ENCODE measurements around the gene RASGEF1C.

The RASGEF1C gene

DNA sequence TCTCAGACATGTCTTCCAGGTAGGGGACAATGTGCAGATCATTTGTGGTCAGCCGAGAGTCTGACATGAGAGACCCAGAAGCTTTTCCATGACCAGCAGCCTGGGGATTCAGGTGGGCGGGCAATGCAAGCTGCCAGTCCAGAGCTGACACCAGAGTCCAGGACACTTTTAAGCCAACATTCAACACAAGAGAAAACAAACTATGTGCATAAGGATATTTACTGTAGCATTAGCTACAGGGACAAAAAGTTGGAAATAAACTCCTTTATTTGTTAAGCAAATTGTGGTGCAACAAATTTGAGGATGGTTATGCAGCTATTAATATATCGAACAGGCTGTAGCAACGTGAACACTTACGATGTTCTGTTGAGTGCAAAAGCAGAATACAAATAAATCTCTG is 127.5 kb downstream of the RASGEF1C start:
- no peaks in the 10 kb centered on the region for H3K9me3 Mint-ChIP-seq
- ATAC-seq (replicated peaks): no peak
- peaks cover 4 to 5% of the 10 kb centered on the region in 2 donors for H3K4me1 Mint-ChIP-seq (ENCODE audit: low read depth in 2 of 2)
- no peak for DNase-seq
- no peak overlapping the region for H3K4me3 Mint-ChIP-seq
- H3K27ac Mint-ChIP-seq: no peak overlapping the region
- peaks cover 46 to 77% of the 10 kb centered on the region in 2 donors for H3K27me3 Mint-ChIP-seq
- H3K36me3 Mint-ChIP-seq (ENCODE audit: insufficient read depth): no peaks in the 10 kb centered on the region

DNA sequence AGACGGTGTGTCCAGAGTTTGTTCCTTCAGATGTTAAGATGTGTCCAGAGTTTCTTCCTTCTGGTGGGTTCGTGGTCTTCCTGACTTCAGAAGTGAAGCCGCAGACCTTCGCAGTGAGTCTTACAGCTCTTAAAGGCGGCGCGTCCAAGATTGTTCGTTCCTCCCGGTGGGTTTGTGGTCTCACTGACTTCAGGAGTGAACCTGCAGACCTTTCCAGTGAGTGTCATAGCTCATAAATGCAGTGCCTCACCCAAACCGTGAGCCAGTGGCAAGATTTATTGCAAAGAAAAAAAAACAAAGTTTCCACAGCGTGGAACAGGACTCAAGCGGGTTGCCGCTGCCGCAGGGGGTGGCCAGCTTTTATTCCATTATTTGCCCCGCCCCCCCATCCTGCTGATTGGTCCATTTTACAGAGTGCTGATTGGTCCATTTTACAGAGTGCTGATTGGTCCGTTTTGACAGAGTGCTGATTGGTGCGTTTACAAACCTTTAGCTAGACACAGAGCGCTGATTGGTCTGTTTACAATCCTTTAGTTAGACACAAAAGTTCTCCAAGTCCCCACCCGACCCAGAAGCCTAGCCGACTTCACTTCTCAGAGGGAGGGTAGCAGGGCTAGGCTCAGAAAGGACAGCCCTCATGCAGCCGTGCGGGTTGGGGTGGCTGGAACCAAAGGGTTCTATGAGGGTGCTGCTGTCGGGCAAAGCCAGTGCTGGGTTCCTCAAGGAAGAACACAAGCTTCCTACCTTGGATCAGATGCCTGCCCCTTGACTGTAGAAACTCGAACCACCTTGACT is 128.3 kb downstream of the RASGEF1C start:
- Mint-ChIP-seq H3K27ac (no peak overlapping the region), H3K4me1 (ENCODE audit: low read depth in 2 of 2) (peaks cover 1 to 2% of the 10 kb centered on the region in 2 donors), H3K9me3 (no peaks in the 10 kb centered on the region), H3K36me3 (ENCODE audit: insufficient read depth) (no peaks in the 10 kb centered on the region), H3K4me3 (peak overlapping the region; percentile 15 to 59), H3K27me3 (peaks cover 46 to 78% of the 10 kb centered on the region in 2 donors)
- ATAC-seq (replicated peaks): peak; percentile 46
- DNase-seq: peak in 2 of 3 experiments; percentile 20 to 22

DNA sequence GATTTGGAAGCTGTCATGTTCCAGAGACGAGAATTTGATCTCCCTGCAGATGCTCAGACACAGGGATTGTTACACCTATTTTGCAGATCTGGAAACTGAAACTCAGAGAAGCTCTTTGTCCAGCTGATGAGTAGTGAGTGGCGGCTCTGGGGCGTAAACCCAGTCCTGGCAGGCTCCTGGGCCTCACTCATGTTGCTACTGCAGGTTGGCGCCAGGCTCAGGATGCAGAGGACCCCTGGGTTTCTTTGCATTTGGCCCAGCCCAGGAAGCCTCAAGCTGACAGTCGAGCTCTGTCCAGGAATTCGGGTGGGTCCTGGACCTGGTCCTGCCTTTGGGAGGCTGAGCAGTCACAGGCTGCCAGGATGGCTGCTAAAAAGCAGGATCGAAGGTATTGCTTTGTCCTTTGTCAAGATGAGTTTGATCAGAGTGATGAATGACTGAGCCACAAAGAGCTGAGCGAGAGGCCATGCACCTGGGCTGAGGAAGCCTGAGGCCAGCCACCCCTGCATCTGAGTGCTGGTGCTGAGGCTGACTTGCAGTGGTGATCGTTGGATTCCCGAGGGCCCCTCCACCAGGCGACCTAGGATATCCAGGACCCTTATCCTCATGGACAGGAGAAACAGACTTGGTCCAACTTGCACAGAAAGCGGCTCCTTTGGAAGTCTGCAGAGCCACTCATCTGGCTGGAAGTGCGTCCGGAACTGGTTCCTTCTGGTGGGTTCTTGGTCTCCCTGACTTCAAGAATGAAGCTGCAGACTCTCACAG is 129.1 kb downstream of the RASGEF1C start:
- no peak overlapping the region for H3K27ac Mint-ChIP-seq
- no peak for ATAC-seq (replicated peaks)
- H3K27me3 Mint-ChIP-seq: peaks cover 46 to 76% of the 10 kb centered on the region in 2 donors
- no peaks in the 10 kb centered on the region for H3K9me3 Mint-ChIP-seq
- no peaks in the 10 kb centered on the region for H3K4me1 Mint-ChIP-seq (ENCODE audit: low read depth in 2 of 2)
- H3K36me3 Mint-ChIP-seq (ENCODE audit: insufficient read depth): no peaks in the 10 kb centered on the region
- H3K4me3 Mint-ChIP-seq: peak overlapping the region in 1 of 2 donors; percentile 59
- no peak for DNase-seq

DNA sequence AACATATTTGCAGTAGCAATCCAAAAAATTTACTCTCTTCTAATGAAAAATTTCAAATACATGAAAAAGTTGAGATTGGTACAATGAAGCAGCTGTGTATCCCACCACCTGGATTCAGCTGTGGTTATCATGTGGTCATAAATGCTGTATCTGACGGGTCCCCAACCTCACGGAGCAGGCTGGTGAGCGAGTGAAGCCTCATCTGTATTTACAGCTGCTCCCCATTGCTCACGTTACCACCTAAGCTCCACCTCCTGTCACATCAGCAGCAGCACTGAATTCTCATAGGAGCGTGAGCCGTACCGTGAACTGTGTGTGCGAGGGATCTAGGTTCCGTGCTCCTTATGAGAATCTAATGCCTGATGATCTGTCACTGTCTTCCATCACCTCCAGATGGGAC is 130.7 kb downstream of the RASGEF1C start:
- Mint-ChIP-seq H3K27me3 (peaks cover 46 to 61% of the 10 kb centered on the region in 2 donors), H3K4me3 (no peak overlapping the region), H3K4me1 (ENCODE audit: low read depth in 2 of 2) (peaks cover 4 to 5% of the 10 kb centered on the region in 2 donors), H3K27ac (no peak overlapping the region), H3K36me3 (ENCODE audit: insufficient read depth) (peaks cover 5% of the 10 kb centered on the region), H3K9me3 (no peaks in the 10 kb centered on the region)
- DNase-seq (no peak), ATAC-seq (replicated peaks) (no peak)

DNA sequence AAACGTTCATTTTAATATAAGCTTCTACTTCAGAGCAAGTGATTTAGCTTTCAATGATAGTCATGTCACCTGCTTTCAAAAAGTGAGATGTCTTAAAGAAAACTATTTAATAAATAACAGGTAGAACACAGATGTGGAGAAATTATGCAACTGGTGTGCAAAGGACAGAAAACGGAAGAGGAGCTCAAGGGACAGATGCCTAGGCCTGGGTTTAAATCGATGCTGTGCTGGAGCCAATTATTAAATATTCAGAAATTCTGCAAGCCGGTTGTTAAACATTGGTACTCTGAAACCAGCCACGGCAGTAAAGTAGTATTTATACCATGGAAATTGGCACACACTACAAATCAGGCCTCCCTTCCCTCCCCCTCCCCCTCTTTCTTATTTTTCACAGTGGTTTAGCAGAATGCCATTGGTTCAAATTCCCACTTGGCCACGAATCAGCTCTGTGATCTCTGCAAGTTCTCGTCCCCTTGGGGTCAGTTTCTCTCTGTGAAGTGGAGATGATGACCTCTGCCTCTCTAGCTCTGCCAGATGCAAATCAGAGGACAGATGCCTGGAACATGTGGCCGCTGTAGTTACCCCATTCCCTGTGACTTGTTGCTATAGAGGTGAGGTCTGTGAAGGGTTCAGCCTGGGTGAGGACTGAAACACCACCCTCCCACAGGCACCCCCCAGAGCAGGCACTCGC is 131.3 kb downstream of the RASGEF1C start:
- H3K9me3 Mint-ChIP-seq: no peaks in the 10 kb centered on the region
- no peak overlapping the region for H3K4me3 Mint-ChIP-seq
- H3K27ac Mint-ChIP-seq: no peak overlapping the region
- ATAC-seq (replicated peaks) (no peak), DNase-seq (no peak)
- H3K36me3 Mint-ChIP-seq (ENCODE audit: insufficient read depth): peaks cover 11% of the 10 kb centered on the region
- H3K27me3 Mint-ChIP-seq: peaks cover 45 to 55% of the 10 kb centered on the region in 2 donors
- H3K4me1 Mint-ChIP-seq (ENCODE audit: low read depth in 2 of 2): peaks cover 5 to 6% of the 10 kb centered on the region in 2 donors

DNA sequence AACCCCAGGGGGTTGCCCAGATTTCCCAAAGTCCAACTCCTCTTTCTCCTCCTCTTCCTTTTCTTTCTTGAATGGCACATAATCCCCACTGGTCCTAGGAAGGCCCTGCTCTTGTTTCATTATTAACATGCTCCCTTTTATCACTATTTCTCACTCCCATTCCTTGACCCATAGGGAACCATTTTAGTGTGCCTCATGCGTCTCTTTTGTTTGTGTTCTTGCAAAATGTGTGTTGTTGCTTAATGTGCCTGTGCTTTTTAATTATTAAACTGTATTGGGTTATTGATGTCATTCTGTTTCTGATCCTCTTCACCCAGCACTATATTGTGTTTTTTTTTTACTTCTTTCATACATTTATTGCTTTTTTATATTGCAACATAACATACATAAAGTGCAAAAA is 133.3 kb downstream of the RASGEF1C start:
- ATAC-seq (replicated peaks) (no peak), DNase-seq (no peak)
- Mint-ChIP-seq H3K4me3 (no peak overlapping the region), H3K9me3 (no peaks in the 10 kb centered on the region), H3K4me1 (ENCODE audit: low read depth in 2 of 2) (peaks cover 15% of the 10 kb centered on the region in 2 donors), H3K27me3 (peaks cover 27 to 35% of the 10 kb centered on the region in 2 donors), H3K36me3 (ENCODE audit: insufficient read depth) (peaks cover 16% of the 10 kb centered on the region), H3K27ac (no peak overlapping the region)

DNA sequence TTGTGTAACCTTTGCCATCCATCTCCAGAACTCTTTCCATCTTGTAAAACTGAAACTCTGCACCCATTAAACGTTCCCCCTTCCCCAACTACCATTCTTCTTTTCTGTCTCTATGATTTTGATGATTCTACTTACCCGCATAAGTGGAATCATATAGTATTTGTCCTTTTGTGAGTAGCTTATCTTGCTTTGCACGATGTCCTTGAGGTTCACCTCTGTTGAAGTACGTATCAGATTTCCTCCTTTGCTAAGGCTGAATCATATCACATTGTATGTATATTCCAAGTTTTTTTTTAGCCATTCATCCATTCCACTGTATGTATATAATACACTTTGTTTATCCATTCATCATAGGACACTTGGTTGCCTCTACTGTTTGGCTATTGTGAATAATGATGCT is 134.5 kb downstream of the RASGEF1C start:
- Mint-ChIP-seq H3K36me3 (ENCODE audit: insufficient read depth) (peaks cover 16% of the 10 kb centered on the region), H3K27ac (no peak overlapping the region), H3K4me1 (ENCODE audit: low read depth in 2 of 2) (peaks cover 23 to 24% of the 10 kb centered on the region in 2 donors), H3K27me3 (peaks cover 14 to 22% of the 10 kb centered on the region in 2 donors), H3K9me3 (no peaks in the 10 kb centered on the region), H3K4me3 (peak overlapping the region in 1 of 2 donors; percentile 1)
- ATAC-seq (replicated peaks): no peak
- no peak for DNase-seq

DNA sequence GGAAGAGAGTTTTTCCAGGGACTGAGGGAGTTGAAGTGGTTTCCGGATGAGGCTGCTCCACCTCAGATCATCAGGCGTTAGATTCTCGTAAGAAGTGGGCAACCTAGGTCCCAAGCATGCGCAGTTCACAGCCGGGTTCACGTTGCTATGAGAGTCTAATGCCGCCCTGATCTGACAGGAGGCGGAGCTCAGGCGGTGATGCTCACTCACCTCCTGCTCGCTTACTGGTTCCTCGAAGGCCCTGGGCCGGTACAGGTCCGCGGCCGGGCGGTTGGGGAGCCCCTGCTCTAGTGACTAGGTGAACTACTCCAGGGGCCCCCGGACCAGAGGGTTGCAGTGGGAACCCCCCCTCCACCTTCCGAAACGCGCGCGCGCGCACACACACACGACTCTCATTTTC is 136.5 kb downstream of the RASGEF1C start:
- Mint-ChIP-seq H3K27ac (peak overlapping the region; percentile 49 to 87), H3K36me3 (ENCODE audit: insufficient read depth) (peaks cover 16% of the 10 kb centered on the region), H3K4me1 (ENCODE audit: low read depth in 2 of 2) (peaks cover 23 to 26% of the 10 kb centered on the region in 2 donors), H3K4me3 (peak overlapping the region; percentile 82 to 86), H3K9me3 (no peaks in the 10 kb centered on the region), H3K27me3 (peaks cover 0 to 6% of the 10 kb centered on the region in 2 donors)
- DNase-seq: no peak
- no peak for ATAC-seq (replicated peaks)

DNA sequence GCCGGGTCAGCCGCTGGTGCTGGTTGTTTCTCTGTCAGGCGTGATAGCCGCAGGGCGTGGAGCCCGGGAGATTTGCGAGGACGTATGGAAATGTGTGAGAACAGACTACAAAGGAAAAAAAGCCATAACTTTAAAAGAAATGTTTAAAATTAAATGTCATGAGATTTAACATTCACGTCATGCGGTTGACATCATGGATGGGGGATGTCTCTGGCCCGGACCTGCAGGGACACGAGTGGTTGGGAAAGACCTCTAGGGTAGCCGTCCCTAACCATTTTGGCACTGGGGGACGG is 136.8 kb downstream of the RASGEF1C start:
- Mint-ChIP-seq H3K9me3 (no peaks in the 10 kb centered on the region), H3K27ac (peak overlapping the region; percentile 49 to 87), H3K36me3 (ENCODE audit: insufficient read depth) (peaks cover 16% of the 10 kb centered on the region), H3K27me3 (peaks cover 0 to 6% of the 10 kb centered on the region in 2 donors), H3K4me3 (peak overlapping the region; percentile 82 to 86), H3K4me1 (ENCODE audit: low read depth in 2 of 2) (peaks cover 23 to 26% of the 10 kb centered on the region in 2 donors)
- peak; percentile 1 for ATAC-seq (replicated peaks)
- no peak for DNase-seq

DNA sequence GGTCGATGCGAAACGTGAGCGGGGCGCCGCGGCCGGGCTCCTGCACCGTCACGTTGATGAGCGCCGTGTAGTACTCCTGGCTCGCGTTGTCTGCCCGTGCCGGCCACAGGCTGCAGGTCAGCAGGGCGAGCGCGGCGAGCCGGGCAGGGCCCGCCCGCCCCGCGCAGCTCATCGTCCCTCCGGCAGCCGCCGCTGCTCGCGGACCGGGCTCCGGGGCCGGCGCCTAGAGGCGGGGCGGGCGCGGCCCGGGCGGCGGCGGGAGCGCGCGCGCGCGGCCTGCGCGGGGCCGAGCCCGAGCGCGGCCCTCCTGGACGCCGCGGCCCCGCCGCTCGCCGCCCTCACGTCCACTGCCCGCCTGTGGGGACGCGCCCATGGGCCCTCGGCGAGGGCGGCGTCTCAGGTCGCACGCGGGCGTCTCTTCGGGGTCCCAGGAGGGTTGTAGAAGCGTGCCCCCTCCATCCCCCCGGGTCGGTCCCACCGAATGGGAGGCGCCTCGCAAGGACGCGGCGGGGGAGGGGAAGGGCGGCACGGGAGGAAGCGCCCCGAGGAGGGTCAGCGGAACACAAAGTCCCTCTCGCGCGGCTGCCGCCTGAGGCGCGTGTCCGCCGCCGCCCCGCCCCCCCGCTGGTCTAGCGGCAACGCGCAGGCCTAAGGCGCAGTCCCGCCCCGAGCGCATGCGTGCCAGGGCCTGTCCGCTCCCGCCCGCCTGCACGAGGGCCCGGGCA is 137.3 kb downstream of the RASGEF1C start, which contains the start of gene RNF130:
Gene RNF130 (minus strand): TSS at position 229 of the 725 bp plus-strand sequence. CDS start 57 bp downstream, at position 172.
- Mint-ChIP-seq H3K27me3 (peaks cover 0 to 4% of the 10 kb centered on the region in 2 donors), H3K4me1 (ENCODE audit: low read depth in 2 of 2) (peaks cover 23 to 26% of the 10 kb centered on the region in 2 donors), H3K36me3 (ENCODE audit: insufficient read depth) (peaks cover 16% of the 10 kb centered on the region), H3K4me3 (peak within 1 kb of the TSS; percentile 83 to 86), H3K9me3 (no peaks in the 10 kb centered on the region), H3K27ac (peak within 1 kb of the TSS; percentile 83 to 87)
- peak; percentile 77 for ATAC-seq (replicated peaks)
- peak; percentile 75 to 82 (median 79) for DNase-seq

DNA sequence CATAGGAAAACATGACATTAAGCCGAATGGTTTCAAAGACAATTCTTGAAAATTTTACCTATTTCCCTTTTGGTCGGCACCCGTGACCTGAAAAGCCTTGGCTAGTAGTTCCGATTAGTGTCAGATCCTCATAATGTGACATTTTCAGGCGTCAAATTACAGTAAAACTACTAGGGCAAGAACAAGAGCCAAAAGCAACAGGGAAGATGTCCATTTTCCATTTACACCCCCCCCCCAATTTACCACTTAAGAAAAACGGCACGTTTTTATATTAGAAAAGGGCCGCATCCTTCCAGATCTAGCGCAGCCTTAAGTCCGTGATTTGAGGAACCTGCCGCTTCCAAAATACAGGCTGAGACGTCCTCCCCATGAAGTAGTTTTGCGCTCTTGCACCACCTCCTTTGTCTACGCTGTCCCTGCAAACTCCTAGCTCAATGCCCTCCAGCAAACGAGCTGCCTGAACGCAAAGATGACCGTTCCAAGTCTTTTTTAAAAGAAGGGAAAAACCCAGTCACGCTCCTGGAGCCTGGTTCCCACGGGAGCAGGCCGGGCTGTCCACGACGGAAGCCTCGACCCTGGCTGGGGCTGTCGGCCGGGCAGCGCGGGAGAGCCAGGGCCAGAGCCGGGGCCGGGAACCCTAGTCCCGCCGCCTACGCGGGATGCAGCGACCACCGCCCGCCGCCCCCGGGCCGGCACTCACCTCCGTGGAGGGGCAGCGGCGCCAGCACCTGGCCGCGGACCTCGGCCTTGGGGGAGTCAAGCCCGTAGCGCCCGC is 138.1 kb downstream of the RASGEF1C start:
- Mint-ChIP-seq H3K27ac (peak overlapping the region; percentile 81 to 83), H3K36me3 (ENCODE audit: insufficient read depth) (peaks cover 16% of the 10 kb centered on the region), H3K4me3 (peak overlapping the region; percentile 83 to 86), H3K9me3 (no peaks in the 10 kb centered on the region), H3K4me1 (ENCODE audit: low read depth in 2 of 2) (peaks cover 23 to 26% of the 10 kb centered on the region in 2 donors), H3K27me3 (no peaks in the 10 kb centered on the region)
- ATAC-seq (replicated peaks) (peak; percentile 6), DNase-seq (peak in 1 of 3 experiments; percentile 5)

DNA sequence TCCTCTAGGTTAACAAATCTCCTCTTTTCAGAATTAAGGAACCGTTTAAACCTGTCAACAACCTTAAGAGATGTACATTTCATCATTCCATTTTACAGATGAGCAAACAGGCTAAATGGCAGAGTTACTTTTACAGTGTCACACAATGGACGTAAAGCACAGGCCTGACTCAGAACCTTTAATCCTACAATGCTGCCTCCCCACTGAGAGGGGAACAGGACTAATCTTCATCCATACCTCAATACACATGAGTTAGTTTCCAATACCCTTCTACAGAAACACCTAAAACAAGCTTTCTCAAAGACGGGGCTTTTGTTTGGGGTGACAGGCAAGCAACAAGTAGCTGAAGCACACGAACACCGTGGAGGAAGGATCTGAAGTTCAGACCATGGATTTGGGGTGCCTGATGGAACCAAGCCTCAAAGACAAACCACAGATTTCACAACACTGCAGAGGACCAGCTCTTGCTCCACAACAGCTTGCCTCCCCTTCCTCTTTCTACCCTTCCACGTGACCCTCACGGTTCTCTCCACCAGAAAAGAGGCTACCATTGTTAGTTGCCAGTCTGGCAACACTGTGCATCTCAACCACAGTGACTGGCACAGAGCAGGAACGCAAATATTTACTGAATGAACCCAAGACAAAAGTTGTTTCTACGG is 139.3 kb downstream of the RASGEF1C start:
- H3K9me3 Mint-ChIP-seq: no peaks in the 10 kb centered on the region
- H3K4me1 Mint-ChIP-seq (ENCODE audit: low read depth in 2 of 2): peaks cover 24 to 26% of the 10 kb centered on the region in 2 donors
- DNase-seq (no peak), ATAC-seq (replicated peaks) (no peak)
- peaks cover 16% of the 10 kb centered on the region for H3K36me3 Mint-ChIP-seq (ENCODE audit: insufficient read depth)
- H3K27ac Mint-ChIP-seq: peak overlapping the region in 1 of 2 donors; percentile 81
- peak overlapping the region; percentile 83 to 86 for H3K4me3 Mint-ChIP-seq
- no peaks in the 10 kb centered on the region for H3K27me3 Mint-ChIP-seq
